H9 (cell line): ENCODE data around the gene ATG4B. TPM values are rescaled to one million over a fixed set of nuclear protein-coding genes. Genes with fewer than 3 reads are reported as not detected.

Source experiments
- DNase-seq: peaks from one replicate; pipeline ENCODE4 v3.0.0-alpha.2; 2017
- H2AFZ ChIP-seq: one replicate; pipeline ENCODE4 v1.6.1; 2013; ENCODE audit warnings: mild to moderate bottlenecking, low read length, control low read depth, moderate library complexity
- H2AK5ac ChIP-seq: 2 replicates; pipeline ENCODE4 v1.6.1; 2013; ENCODE audit warnings: low read length, control low read depth, mixed read lengths; ENCODE audit not compliant: insufficient read length
- H2BK120ac ChIP-seq: one replicate; pipeline ENCODE4 v1.6.1; 2013; ENCODE audit warnings: low read depth, mild to moderate bottlenecking, low read length, control low read depth, inconsistent platforms; ENCODE audit not compliant: poor library complexity, severe bottlenecking
- H2BK12ac ChIP-seq: 2 replicates; pipeline ENCODE4 v1.6.1; 2013; ENCODE audit warnings: low read length, control low read depth, mixed read lengths, low read depth; ENCODE audit not compliant: insufficient read length
- H2BK15ac ChIP-seq: 2 replicates; pipeline ENCODE4 v1.6.1; 2013; ENCODE audit warnings: low read depth, low read length, control low read depth
- H2BK20ac ChIP-seq: one replicate; pipeline ENCODE4 v1.6.1; 2013; ENCODE audit warnings: low read depth, mild to moderate bottlenecking, low read length, control low read depth, inconsistent platforms; ENCODE audit not compliant: poor library complexity, severe bottlenecking
- H2BK5ac ChIP-seq: 2 replicates; pipeline ENCODE4 v1.6.1; 2013; ENCODE audit warnings: low read length, control low read depth, mixed read lengths; ENCODE audit not compliant: insufficient read length
- H3K14ac ChIP-seq: 2 replicates; pipeline ENCODE4 v1.6.1; 2013; ENCODE audit warnings: low read length, control low read depth; ENCODE audit not compliant: insufficient read depth
- H3K18ac ChIP-seq: 2 replicates; pipeline ENCODE4 v1.6.1; 2013; ENCODE audit warnings: low read depth, mild to moderate bottlenecking, mixed read lengths, low read length, control low read depth; ENCODE audit not compliant: insufficient read length
- H3K23ac ChIP-seq: 2 replicates; pipeline ENCODE4 v1.6.1; 2013; ENCODE audit warnings: low read length, control low read depth, mixed read lengths, low read depth; ENCODE audit not compliant: insufficient read length
- H3K23me2 ChIP-seq: 2 replicates; pipeline ENCODE4 v1.6.1; 2013; ENCODE audit warnings: low read depth, mild to moderate bottlenecking, mixed read lengths, low read length, control low read depth; ENCODE audit not compliant: insufficient read length, poor library complexity, severe bottlenecking
- H3K27ac ChIP-seq: 2 replicates; pipeline ENCODE4 v1.5.1; 2013; ENCODE audit warnings: low read length, control low read depth, mixed read lengths, low read depth; ENCODE audit not compliant: insufficient read length
- H3K27me3 ChIP-seq: 2 replicates; pipeline ENCODE4 v1.6.1; 2013; ENCODE audit warnings: low read length, control low read depth, inconsistent platforms; ENCODE audit not compliant: insufficient read depth
- H3K4ac ChIP-seq: 2 replicates; pipeline ENCODE4 v1.6.1; 2013; ENCODE audit warnings: low read depth, mild to moderate bottlenecking, control low read depth, inconsistent platforms, low read length, moderate library complexity
- H3K4me1 ChIP-seq: 2 replicates; pipeline ENCODE4 v1.6.1; 2013; ENCODE audit warnings: low read length, control low read depth, inconsistent platforms; ENCODE audit not compliant: insufficient read depth
- H3K4me2 ChIP-seq: 2 replicates; pipeline ENCODE4 v1.6.1; 2013; ENCODE audit warnings: low read length, control low read depth, mixed read lengths; ENCODE audit not compliant: insufficient read length, insufficient read depth
- H3K56ac ChIP-seq: 2 replicates; pipeline ENCODE4 v1.6.1; 2013; ENCODE audit warnings: low read depth, mild to moderate bottlenecking, mixed read lengths, low read length, control low read depth; ENCODE audit not compliant: insufficient read length
- H3K79me1 ChIP-seq: 2 replicates; pipeline ENCODE4 v1.6.1; 2013; ENCODE audit warnings: low read depth, mild to moderate bottlenecking, moderate library complexity, low read length, control low read depth, inconsistent platforms; ENCODE audit not compliant: insufficient read depth, poor library complexity, severe bottlenecking
- H3K79me2 ChIP-seq: 2 replicates; pipeline ENCODE4 v1.6.1; 2013; ENCODE audit warnings: low read length, control low read depth, inconsistent platforms; ENCODE audit not compliant: insufficient read depth
- H3K9ac ChIP-seq: 2 replicates; pipeline ENCODE4 v1.6.1; 2013; ENCODE audit warnings: low read length, control low read depth, mixed read lengths; ENCODE audit not compliant: insufficient read length; ENCODE audit errors: extremely low read depth
- H3K9me3 ChIP-seq: one replicate; pipeline ENCODE4 v1.6.1; 2013; ENCODE audit warnings: low read depth, low read length, inconsistent platforms; ENCODE audit not compliant: control insufficient read depth
- H3T11ph ChIP-seq: one replicate; pipeline ENCODE4 v1.6.1; 2013; ENCODE audit warnings: mild to moderate bottlenecking, low read length, control low read depth, inconsistent platforms
- H4K20me1 ChIP-seq: one replicate; pipeline ENCODE4 v1.6.1; 2013; ENCODE audit not compliant: control insufficient read depth, insufficient read length, insufficient read depth
- H4K5ac ChIP-seq: 2 replicates; pipeline ENCODE4 v1.6.1; 2013; ENCODE audit warnings: low read depth, mild to moderate bottlenecking, mixed read lengths, low read length, control low read depth; ENCODE audit not compliant: insufficient read length
- H4K8ac ChIP-seq: replicated peaks from 2 replicates; pipeline ENCODE4 v1.6.1; 2013; ENCODE audit warnings: low read length, control low read depth, mixed read lengths, low read depth; ENCODE audit not compliant: insufficient read length
- H4K91ac ChIP-seq: 2 replicates; pipeline ENCODE4 v1.6.1; 2013; ENCODE audit warnings: low read depth, mild to moderate bottlenecking, moderate library complexity, mixed read lengths, low read length, control low read depth; ENCODE audit not compliant: insufficient read length
- H3K27ac Mint-ChIP-seq, 3 experiments: 2 replicates in 2 of 3; 3 replicates in 1 of 3; pipeline ENCODE4 v1.8.0; 2020 to 2021; ENCODE audit warnings: mixed read lengths in 3 of 3, mild to moderate bottlenecking in 1 of 3, moderate library complexity in 1 of 3
- H3K27me3 Mint-ChIP-seq: 2 replicates; pipeline ENCODE4 v1.8.0; 2021; ENCODE audit warnings: low read depth, mild to moderate bottlenecking, moderate library complexity, mixed read lengths
- H3K36me3 Mint-ChIP-seq, 3 experiments: 2 replicates in 2 of 3; 3 replicates in 1 of 3; pipeline ENCODE4 v1.8.0; 2020 to 2021; ENCODE audit warnings: low read depth in 3 of 3, mixed read lengths in 3 of 3; ENCODE audit not compliant: insufficient read depth in 1 of 3
- H3K4me1 Mint-ChIP-seq, 2 experiments: 2 replicates each; pipeline ENCODE4 v1.8.0; 2020; ENCODE audit warnings: mixed read lengths in 2 of 2
- H3K4me3 Mint-ChIP-seq, 2 experiments: 2 replicates in 1 of 2; 3 replicates in 1 of 2; pipeline ENCODE4 v1.8.0; 2020 to 2021; ENCODE audit warnings: mild to moderate bottlenecking in 2 of 2, mixed read lengths in 2 of 2, moderate library complexity in 1 of 2
- H3K9me3 Mint-ChIP-seq, 2 experiments: 2 replicates in 1 of 2; 3 replicates in 1 of 2; pipeline ENCODE4 v1.8.0; 2020; ENCODE audit warnings: mild to moderate bottlenecking in 2 of 2, mixed read lengths in 2 of 2, moderate library complexity in 1 of 2
- WGBS: extraction: QIAGEN DNeasy Blood & Tissue Kit; methylation state at CpG from one replicate; pipeline ENCODE4 v1.1.7; 2013; ENCODE audit warnings: missing lambda C conversion rate, low lambda C conversion rate, mixed read lengths; ENCODE audit not compliant: insufficient read length; ENCODE audit errors: extremely low coverage; 5-methylcytosine and 5-hydroxymethylcytosine counted together
- total RNA-seq: library from RNA; stranded (reverse); gene quantifications from 2 replicates; pipeline ENCODE4 v1.2.1, GENCODE V29; 2021
- TF ChIP-seq, protein P1 (sequence below): fragments of 200-600 bp; sonication (generic); conservative IDR thresholded peaks from 3 replicates; pipeline ENCODE4 v1.8.0; 2021; ENCODE audit warnings: antibody characterized with exemption, mild to moderate bottlenecking

The ATG4B gene
- total RNA-seq, 1 experiment from 2014 or later: 105 TPM

DNA sequence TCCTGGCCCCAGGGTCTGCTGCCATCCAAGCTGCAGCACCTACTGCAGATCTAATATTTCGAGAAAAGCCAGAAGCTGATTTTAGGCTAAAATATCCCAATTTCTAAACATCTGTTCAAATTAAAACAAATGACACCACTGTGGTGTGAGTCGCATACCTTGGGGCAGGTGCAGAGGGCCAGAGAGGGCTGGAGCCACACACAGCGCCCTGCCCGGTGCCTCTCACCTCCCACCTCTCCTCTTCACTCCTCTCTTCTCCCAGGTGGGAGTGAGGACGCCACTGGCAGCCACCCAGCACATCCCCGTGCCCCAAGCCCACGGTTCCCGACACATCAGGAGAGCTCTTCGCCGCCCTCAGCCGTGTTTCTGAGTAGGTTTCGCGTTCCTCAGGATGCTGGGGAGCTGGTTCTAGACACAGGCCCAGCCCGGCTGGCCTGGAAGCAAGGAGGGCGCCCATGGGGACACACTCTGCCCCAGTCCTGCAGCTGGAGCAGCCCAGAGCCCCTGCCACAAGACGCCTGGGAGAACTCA, 21.9 kb upstream of the ATG4B start:
- H3K27ac Mint-ChIP-seq: peak overlapping the region; percentile 34 to 90 (median 52); a peak in 5 of 7 replicates
- no peak overlapping the region for H3K23ac ChIP-seq
- TF ChIP-seq, protein P1, sequence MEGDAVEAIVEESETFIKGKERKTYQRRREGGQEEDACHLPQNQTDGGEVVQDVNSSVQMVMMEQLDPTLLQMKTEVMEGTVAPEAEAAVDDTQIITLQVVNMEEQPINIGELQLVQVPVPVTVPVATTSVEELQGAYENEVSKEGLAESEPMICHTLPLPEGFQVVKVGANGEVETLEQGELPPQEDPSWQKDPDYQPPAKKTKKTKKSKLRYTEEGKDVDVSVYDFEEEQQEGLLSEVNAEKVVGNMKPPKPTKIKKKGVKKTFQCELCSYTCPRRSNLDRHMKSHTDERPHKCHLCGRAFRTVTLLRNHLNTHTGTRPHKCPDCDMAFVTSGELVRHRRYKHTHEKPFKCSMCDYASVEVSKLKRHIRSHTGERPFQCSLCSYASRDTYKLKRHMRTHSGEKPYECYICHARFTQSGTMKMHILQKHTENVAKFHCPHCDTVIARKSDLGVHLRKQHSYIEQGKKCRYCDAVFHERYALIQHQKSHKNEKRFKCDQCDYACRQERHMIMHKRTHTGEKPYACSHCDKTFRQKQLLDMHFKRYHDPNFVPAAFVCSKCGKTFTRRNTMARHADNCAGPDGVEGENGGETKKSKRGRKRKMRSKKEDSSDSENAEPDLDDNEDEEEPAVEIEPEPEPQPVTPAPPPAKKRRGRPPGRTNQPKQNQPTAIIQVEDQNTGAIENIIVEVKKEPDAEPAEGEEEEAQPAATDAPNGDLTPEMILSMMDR: no peak
- H3K79me2 ChIP-seq: no peaks in the 10 kb centered on the region; the same call in 1 of the 2 replicates
- H3K4me2 ChIP-seq: no peak overlapping the region
- no peak overlapping the region for H4K5ac ChIP-seq
- H4K91ac ChIP-seq: no peak overlapping the region
- H2BK12ac ChIP-seq: no peak overlapping the region
- H3K14ac ChIP-seq: no peak overlapping the region
- no peaks in the 10 kb centered on the region for H3K9me3 Mint-ChIP-seq
- no peak for DNase-seq
- peaks cover 0 to 16% (median 3%) of the 10 kb centered on the region in 3 experiments; a peak in 5 of 7 replicates for H3K36me3 Mint-ChIP-seq
- H2BK15ac ChIP-seq: no peak overlapping the region
- no peak overlapping the region for H3T11ph ChIP-seq
- no peak overlapping the region for H3K18ac ChIP-seq
- no peak overlapping the region for H2BK5ac ChIP-seq
- no peak overlapping the region for H3K56ac ChIP-seq
- H2AK5ac ChIP-seq: no peak overlapping the region
- no peak overlapping the region for H2AFZ ChIP-seq
- H2BK20ac ChIP-seq: no peak overlapping the region
- H2BK120ac ChIP-seq: no peak overlapping the region
- no peak overlapping the region; a peak in 1 of 5 replicates for H3K4me3 Mint-ChIP-seq
- no peak overlapping the region for H3K27ac ChIP-seq
- no peaks in the 10 kb centered on the region for H3K27me3 Mint-ChIP-seq
- H3K79me1 ChIP-seq: no peaks in the 10 kb centered on the region
- no CpG with 5 or more reads among the region's 16 CpGs for WGBS
- H3K4me1 ChIP-seq: peaks cover 4% of the 10 kb centered on the region; the same call in 1 of the 2 replicates
- H3K4ac ChIP-seq: no peak overlapping the region
- peaks cover 15 to 19% of the 10 kb centered on the region in 2 experiments for H3K4me1 Mint-ChIP-seq
- no peaks in the 10 kb centered on the region for H3K9me3 ChIP-seq
- H3K23me2 ChIP-seq: peaks cover 4% of the 10 kb centered on the region
- no peak overlapping the region for H4K8ac ChIP-seq
- no peak overlapping the region for H3K9ac ChIP-seq
- H3K27me3 ChIP-seq: no peaks in the 10 kb centered on the region
- H4K20me1 ChIP-seq: no peaks in the 10 kb centered on the region
